HG03565 (cell line): ENCODE results near the gene AK6.
"Not testable (repeated sequence)": the region's sequence is repeated elsewhere in the genome, so short reads cannot be mapped to it uniquely, and the experiment has no call there.

Experiments used
- ATAC-seq: cut with Tn5 transposase; IDR thresholded peaks from one replicate; pipeline ENCODE4 v1.9.1; 2021; ENCODE audit warnings: mild to moderate bottlenecking, moderate library complexity; ENCODE audit not compliant: unreplicated experiment

Gene AK6

DNA sequence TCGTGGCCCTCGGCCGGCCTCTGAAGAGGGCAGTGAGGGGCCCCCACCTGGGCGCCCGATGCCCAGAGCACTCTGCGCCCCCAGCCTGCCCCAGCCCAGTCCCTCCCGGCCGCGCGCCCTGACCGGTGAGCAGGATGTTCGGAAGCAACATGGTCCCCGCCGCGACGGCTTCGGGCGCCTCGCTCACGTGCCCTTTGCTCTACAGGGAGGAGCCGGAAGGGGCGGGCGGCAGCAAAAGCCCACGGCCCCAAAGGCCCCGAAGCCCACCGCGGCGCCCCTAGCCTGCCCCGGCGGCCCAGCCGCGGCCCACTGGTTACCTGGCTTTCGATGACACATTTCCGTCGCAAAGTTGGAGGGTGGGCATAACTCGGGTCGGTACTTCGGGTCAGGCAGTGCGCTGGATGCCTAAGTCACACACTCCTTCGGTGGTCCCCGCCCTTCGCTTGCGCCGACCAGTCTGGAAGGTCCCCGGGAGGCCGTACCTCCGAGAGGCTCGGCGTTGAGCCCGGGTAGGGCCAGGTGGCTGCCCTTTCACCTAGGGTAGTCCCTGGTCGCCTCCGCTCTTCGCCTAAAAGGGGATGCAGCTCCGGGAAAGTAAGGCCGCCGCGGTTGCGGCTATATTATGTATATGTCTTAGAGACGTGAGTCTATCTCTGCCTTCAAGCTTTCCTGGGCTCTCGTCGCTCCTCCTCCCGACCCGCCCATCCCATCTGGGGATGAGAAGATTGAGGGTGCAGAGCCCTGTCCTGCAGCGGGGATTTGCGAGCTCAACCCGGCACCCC lies at the start of gene AK6, which contains the start of the genes RAD17 and TAF9:
AK6 (minus strand) TSS at position 181 of the 782 bp plus-strand sequence; CDS start at position 151, 30 bp downstream.
RAD17 (plus strand) TSS at position 479 of the 782 bp plus-strand sequence. CDS start 2,391 bp downstream, outside the sequence.
TAF9 (minus strand) TSS at position 181 of the 782 bp plus-strand sequence. CDS start 3,783 bp downstream, outside the sequence.
- peak; percentile 69 for ATAC-seq

DNA sequence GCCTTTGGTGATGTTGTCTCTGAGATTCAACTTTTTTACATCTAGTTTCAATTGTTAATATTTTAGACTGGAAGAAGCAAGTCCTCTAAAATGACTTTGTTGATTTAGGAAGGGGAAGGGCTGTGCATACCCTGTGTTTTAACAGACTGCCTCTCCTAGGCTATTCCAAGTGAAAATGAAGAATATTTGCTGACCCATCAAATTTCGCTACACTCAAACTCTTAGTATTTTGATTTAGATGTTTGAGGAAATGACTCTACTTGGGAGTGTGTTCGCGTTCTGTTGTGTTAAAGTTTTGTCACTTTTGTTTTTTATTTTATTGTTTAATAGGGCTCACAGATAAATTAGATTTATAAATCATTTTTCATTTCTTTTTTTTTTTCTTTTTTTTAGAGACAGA lies 49.2 kb upstream of the AK6 start:
- ATAC-seq: no peak

DNA sequence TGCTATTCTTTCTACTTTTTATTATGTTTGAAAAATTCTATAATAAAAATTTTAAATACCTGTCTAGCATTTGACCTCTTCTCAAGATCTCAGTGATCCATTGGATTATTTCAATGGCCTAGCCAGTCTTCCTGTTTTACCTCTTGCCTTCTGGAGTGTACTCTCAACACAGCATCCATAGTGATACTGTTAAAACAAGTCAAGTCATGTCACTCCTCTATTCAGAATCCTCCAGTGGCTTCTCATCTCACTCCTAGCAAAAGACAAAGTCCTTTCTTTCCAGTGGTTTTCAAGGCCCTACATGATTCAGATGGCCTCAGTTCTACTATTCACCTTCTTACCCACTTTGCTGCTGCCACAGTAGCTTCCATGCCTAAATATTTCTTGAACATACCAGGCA lies 47.4 kb upstream of the AK6 start:
- ATAC-seq: no peak

DNA sequence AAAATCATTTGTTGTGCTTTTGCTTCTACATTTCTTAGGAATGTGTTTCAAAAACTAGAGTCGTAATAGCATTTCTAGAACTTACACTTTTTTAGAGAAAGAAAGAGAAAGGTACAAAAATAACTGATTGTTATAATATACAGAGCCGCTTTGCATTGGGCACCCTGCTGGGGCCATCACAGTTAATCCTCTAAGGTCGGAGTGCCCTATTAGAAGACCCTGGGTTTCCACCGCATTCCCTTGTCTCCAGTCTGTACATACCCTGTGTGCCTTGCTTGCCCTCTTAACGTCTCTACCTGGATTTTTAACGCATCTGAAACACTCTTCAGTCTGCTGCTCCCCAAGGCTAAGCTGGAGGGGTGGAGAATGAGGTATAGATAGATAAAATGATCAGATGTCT lies 46.9 kb upstream of the AK6 start:
- no peak for ATAC-seq

DNA sequence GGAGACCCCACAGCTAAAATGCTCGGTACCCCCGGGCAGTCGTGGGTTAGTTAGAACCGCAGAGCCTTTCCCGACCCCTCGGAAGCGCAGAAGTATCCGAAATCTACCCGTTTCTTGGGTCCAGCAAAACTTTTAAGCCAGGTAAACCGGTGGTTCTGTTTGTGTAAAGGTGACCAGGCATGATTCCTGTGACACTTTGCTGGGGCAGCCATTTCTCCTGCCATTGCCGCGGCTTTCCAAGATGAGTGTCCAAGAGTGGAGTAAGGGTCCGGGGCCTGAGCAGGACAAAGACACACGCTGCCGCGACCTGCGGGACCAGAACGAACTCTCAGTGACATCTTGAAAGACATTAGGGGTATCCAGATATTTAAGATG lies 46.3 kb upstream of the AK6 start:
- no peak for ATAC-seq

DNA sequence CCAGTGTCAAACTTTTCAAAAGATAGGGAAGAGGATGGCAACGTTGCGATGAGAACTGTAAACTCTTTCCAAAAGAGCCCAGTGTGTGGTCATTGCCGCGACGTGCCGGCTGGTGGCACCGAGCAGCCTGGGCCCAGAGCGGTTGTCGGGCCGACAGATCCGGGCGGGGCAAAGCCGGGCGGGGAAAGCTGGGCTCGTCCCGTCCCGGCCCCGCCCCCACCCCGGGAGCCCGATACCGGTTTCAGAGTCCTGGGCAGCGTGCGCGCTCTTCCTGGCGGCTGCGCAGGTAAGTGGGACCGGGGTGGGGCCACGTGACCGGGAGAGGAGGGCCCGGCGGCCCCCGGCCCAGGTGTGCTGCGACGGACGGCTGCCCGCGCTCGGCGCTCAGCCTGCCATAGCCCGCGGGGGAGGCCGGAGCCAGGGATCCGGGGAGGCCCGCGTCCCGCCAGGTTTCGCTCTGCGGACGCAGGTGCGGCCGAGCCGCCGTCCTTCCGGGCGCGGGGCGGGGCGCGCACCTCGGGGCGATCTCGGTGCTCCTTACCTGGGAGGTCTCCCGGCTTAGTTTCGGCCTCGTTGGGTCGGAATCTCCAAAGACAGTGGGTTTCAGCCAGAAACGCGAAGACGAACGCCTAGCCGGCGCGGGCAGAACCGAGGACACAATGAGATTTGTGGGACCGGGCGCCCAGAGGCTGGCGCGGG lies 45.7 kb upstream of the AK6 start, which contains the start of gene MARVELD2:
MARVELD2 (plus strand) TSS at position 232 of the 699 bp plus-strand sequence. CDS start 4,270 bp downstream, outside the sequence.
- ATAC-seq: peak; percentile 57

DNA sequence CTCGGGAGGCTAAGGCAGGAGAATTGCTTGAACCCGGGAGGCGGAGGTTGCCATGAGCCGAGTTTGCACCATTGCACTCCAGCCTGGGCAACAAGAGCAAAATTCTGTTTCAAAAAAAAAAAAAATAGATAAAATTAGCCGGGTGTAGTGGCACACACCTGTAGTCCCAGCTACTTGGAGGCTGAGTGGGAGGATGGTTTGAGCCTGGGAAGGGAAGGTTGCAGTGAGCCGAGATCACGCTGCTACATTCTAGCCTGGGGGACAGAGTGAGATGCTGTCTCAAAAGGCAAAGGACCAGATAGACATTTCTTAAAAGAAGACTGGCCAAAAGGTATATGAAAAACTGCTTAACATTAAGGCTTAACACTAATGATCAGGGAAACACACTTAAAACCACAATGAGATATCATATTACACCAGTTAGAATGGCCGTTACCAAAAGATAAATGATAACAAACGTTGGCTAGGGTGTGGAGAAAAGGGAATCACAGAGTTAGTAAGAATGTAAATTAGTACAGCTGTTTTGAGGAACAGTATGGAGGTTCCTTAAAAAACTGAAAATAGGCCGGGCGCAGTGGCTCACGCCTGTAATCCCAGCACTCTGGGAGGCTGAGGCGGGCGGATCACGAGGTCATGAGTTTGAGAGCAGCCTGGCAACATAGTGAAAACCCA lies 35.5 kb upstream of the AK6 start:
- no peak for ATAC-seq

DNA sequence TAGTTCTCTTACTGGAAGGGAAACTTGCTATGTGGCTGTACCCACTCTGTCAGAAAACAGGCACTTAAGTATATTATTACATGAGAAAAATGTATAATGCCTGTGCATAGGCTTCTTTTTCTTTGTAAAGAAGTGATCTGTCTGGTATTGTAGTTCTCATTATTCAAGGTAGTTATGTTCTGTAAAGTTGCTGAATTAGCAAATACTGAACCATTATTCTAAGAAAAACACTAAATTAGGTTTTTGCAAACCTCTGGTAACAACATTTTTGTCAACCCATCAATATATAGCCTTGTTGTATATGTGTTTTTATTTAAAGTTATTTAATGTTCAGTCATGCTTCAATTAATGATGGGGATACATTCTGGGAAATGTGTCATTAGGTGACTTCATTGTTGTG lies 9.1 kb upstream of the AK6 start:
- no peak for ATAC-seq

DNA sequence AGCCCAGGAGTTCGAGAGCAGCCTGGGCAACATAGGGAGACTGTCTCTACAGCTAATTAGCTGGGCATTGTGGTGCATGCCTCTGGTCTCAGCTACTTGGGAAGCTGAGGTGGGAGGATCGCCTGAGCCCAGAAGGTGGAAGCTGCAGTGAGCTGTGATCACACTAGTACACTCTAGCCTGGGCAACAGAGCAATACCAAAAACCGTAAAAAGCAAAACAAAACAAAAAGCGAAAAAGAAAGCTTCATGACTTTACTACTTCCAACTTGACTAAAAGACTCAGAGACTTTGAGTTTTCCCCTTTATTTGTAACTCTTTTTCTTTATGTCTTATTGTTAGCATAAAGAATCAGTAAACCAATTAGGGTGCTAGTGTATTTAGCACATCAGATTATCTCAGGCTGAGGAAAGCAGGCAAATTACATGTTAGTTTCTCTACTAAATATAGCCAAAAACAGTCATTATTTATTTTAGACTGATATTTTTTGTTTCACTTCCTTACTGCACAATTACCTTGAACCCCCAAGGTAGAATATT lies 5.7 kb upstream of the AK6 start:
- ATAC-seq: peak; percentile 59

DNA sequence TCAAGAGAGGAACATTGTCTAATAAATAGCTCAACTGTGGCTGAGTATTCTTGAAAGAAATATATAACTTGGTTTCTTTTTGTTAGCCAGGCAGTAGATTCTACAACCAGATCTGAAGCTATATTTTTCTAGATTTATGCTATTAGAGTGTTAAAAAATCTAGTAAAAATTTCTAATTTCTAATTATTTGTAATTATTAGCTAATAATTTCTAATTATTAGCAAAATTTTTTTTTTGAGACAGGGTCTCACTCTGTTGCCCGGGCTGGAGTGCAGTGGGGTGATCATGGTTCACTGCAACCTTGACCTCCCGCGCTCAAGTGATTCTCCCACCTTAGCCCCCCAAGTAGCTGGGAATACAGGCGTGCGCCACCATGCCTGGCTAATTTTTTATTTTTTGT lies 3.1 kb upstream of the AK6 start:
- ATAC-seq: no peak

DNA sequence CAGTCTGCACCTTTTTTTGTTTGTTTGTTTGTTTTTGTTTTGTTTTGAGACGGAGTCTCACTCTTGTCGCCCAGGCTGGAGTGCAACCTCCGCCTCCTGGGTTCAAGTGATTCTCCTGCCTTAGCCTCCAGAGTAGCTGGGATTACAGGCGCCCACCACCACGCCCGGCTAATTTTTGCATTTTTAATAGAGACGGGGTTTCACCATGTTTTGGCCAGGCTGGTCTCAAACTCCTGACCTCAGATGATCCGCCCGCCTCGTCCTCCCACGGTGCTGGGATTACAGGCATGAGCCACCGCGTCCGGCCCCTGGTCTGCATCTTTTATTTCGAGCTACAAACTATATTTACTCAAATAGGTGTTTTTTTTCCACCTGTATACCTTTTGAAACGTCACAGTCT lies 1.0 kb upstream of the AK6 start:
- not testable (repeated sequence) for ATAC-seq

DNA sequence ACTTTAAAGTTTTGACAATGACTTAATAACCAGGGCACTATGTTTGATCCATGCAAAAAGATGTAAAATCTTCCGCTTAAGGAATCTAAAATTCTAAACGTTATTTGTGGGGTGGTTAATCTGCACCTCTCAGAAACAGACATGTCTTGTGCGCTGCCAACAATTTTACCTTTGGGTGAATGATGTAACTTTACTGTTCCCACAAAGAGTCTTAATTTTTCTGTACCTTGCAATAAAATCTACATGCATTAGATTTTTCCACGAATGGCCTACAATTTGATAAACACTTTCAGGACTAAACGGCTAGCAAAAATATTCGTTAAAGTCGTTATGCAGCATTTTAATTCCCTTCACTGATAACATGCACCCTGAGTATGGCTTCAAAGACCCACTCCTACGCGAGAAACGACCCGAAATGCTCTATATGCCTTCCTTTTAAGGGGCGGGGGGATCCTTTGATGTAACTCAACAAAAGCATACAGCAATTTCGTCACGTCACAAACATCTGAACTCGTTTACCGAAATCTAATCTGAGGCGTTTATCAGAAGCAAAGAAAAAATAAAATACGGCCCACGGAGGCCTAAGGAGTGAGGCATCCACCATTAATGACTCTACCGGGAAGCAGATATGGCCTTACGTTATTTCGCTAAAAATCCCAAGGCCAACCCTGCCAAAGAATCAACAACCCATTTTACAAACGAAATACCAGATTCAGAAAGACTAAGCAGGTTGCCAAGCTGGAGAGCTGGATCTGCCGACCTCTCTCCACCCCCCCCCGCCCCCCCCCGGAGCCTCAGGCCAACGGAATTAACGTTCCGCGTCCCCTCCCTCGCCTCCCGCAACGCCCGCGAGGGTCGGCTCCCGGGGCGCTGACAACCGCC lies 621 bp downstream of the AK6 start:
- no peak for ATAC-seq

DNA sequence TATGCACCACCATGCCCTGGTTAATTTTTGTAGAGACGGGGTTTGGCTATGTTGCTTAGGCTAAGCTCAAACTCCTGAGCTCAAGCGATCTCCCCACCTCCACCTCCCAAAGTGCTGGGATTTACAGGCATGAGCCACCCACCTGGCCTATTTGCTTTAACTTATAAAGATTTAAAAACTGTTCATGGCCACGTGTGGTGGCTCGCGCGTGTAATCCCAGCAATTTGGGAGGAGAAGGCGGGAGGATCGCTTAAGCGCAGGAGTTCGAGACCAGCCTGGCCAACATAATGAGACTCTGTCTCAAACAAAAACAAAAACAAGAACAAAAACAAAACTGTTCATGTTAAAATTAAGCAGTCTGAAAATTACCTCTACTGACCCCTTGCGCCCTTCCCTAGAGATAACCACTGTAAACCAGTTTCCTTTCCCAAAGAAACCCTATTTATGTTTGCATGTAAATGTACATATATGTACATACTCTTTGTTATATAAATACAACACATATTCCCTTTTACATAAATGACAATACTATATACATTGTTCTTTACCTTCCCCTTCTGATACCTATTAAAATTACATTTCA lies 1.5 kb downstream of the AK6 start:
- ATAC-seq: no peak

DNA sequence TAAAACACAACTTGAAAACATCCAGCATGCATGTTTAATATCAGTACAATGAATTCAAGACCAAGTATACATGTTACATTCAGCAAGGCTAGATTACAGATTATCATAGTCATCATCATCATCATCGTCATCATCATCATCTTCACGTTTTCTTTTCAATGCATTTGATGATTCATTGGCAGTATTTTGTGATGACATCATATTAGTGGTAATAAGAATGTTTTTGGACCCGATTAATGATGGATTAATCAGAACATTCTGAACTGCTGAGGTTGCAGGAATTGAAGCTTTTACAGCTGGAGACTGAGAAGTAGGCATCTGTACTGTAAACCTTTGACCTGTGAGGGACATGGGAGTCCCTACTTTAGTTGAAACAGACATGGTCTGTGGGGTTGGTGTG lies 4.5 kb downstream of the AK6 start:
- ATAC-seq: no peak

DNA sequence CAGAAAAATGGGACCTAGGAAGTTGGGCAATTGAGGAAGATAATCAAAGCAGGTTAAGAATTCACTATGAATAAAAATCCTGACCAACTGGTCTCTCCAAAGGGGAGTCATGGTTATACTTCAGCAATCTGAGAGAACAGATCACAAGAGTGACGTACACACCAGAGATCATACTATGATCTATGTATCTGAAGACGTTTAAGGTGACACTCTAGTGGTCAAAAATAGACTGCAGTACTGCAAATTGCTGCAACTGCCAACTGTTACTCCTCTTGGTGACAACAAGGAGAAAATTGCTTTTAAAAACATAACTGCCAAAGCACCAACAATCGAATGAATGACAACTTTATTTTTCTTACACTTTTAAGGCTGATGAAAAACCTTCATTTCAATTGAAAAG lies 4.9 kb downstream of the AK6 start:
- no peak for ATAC-seq

DNA sequence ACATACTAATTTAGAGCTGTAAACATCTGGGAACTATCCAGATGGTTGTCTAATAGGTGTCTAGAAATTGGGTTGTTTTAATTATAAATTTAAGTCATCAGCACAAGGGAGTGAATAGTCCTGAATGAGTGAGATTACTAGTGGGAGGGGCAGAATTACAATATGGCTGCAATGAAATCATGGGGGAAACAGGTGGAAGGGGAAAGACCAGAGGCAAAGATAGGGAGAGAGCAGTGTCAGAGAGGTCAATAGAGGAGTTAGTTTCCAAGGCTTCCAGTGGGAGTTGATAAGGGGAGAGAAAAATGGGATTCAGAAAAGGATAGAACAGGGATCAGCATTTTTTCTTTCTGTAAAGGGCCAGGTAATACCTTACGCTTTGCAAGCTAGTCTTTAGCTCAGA lies 8.9 kb downstream of the AK6 start:
- ATAC-seq: no peak

DNA sequence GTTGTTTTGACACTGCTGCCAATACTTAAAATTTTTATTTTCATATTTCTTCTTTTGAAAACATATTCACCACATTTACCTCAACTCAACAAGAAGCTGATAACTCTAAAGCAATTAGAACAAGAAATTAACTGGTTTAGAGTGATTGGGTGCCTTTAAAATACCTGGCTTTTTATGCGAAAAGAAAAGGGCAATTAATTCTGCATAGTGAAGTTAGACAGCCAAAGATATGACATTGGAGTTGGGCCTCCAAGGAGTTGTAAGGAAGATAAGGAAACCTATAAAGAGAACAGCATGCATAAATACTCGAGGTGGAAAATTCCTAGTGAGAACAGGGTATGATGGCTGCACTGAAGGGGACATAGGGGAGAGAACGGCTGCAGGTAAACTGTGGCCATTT lies 9.6 kb downstream of the AK6 start:
- ATAC-seq: no peak

DNA sequence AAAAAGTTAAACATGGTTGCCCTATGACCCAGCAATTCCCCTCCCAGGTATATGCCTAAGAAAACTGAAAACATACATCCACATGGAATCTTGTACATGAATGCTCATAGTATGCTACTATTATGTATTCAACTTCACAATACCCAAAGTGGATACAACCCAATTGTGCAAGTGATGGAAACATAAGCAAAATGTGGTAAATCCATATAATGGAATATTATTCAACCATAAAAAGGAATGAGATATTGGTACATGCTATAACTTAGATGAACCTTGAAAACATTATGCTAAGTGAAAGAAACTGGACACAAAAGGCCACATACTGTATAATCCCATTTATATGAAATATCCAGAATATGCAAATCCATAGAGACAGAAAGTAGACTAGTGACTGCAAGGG lies 18.7 kb downstream of the AK6 start:
- no peak for ATAC-seq

DNA sequence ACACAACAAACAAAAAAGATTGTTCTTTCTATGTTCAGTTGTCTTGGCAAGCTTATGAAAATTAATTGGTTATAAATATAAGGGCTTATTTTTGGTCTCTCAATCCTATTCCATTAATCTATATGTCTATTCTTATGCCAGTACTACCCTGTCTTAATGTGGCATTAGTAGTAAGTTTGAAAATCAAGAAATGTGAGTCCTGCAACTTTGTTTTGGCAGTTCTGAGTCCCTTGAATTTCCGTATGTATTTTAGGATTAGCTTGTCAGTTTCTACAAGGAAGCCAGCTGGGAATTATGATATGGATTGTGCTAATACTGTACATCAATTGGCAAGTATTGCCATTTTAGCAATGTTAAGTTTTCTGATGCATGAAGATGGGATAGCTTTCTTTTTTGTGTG lies 26.2 kb downstream of the AK6 start:
- no peak for ATAC-seq
